IMR-90 (cell line): Measurements from ENCODE around the gene GNG11. TPM values are rescaled to one million over a fixed set of nuclear protein-coding genes. Genes with fewer than 3 reads are reported as not detected.
"Not testable (repeated sequence)": the region's sequence is repeated elsewhere in the genome, so short reads cannot be mapped to it uniquely, and the experiment has no call there.

ENCODE experiments used
- ATAC-seq: fragments of 200-7000 bp; cut with Tn5 transposase; 2 replicates; pipeline ENCODE4 v1.9.1; 2020; ENCODE audit warnings: low read depth, mild to moderate bottlenecking, moderate library complexity
- BruUV-seq: library from RNA; stranded (reverse); fragments of 400-500 nt; replicated peaks from 2 replicates; lab custom pipeline; 2021; lab: Mats Ljungman, UMichigan
- CTCF ChIA-PET: fragments of 300-600 bp; formaldehyde crosslinking; extraction: SDS; loops from one replicate; lab custom pipeline; 2021; ENCODE audit warnings: antibody characterized with exemption; lab: Yijun Ruan, JAX
- POLR2A ChIA-PET: fragments of 300-600 bp; sonication (Branson Sonifier 250); formaldehyde crosslinking; loops from one replicate; lab custom pipeline; 2022; ENCODE audit warnings: antibody characterized with exemption; ENCODE audit not compliant: unreplicated experiment; lab: Charles Lee
- DNase-seq: peaks from one replicate; pipeline ENCODE4 v3.0.0; 2013
- H2AFZ ChIP-seq: replicated peaks from 2 replicates; pipeline ENCODE3; 2013; ENCODE audit warnings: low read length, mild to moderate bottlenecking; ENCODE audit not compliant: poor library complexity
- H2AK5ac ChIP-seq: 2 replicates; pipeline ENCODE4 v1.6.1; 2013; ENCODE audit warnings: low read depth, low read length, inconsistent platforms
- H2AK9ac ChIP-seq: replicated peaks from 2 replicates; pipeline ENCODE3; 2013; ENCODE audit warnings: mild to moderate bottlenecking, low read depth, low read length, moderate library complexity; ENCODE audit not compliant: poor library complexity
- H2BK120ac ChIP-seq: 2 replicates; pipeline ENCODE4 v1.6.1; 2013; ENCODE audit warnings: low read depth, low read length, inconsistent platforms
- H2BK15ac ChIP-seq: 3 replicates; pipeline ENCODE4 v1.6.1; 2013; ENCODE audit warnings: low read depth, low read length, inconsistent platforms
- H2BK20ac ChIP-seq: 2 replicates; pipeline ENCODE4 v1.6.1; 2013; ENCODE audit warnings: low read depth, mild to moderate bottlenecking, inconsistent platforms, low read length, moderate library complexity
- H2BK5ac ChIP-seq: 2 replicates; pipeline ENCODE4 v1.6.1; 2013; ENCODE audit warnings: mild to moderate bottlenecking, low read depth, low read length, inconsistent platforms; ENCODE audit not compliant: poor library complexity, severe bottlenecking
- H3K14ac ChIP-seq: replicated peaks from 2 replicates; pipeline ENCODE4 v1.6.1; 2013; ENCODE audit warnings: low read depth, low read length, inconsistent platforms
- H3K18ac ChIP-seq: 2 replicates; pipeline ENCODE4 v1.6.1; 2013; ENCODE audit warnings: low read depth, low read length, control low read depth
- H3K23ac ChIP-seq: 2 replicates; pipeline ENCODE4 v1.6.1; 2013; ENCODE audit warnings: low read depth, low read length, inconsistent platforms
- H3K27ac ChIP-seq: 2 replicates; pipeline ENCODE4 v1.5.1; 2013; ENCODE audit warnings: mild to moderate bottlenecking, control low read depth, low read length; ENCODE audit not compliant: insufficient read depth
- H3K27me3 ChIP-seq: 2 replicates; pipeline ENCODE4 v1.6.1; 2013; ENCODE audit warnings: low read length; ENCODE audit not compliant: control insufficient read depth, insufficient read depth
- H3K36me3 ChIP-seq: 2 replicates; pipeline ENCODE4 v1.6.1; 2013; ENCODE audit warnings: low read length, mixed read lengths; ENCODE audit not compliant: control insufficient read depth, insufficient read depth
- H3K4ac ChIP-seq: 2 replicates; pipeline ENCODE4 v1.6.1; 2013; ENCODE audit warnings: low read depth, low read length, inconsistent platforms
- H3K4me1 ChIP-seq: 2 replicates; pipeline ENCODE4 v1.6.1; 2013; ENCODE audit warnings: low read length, mixed read lengths; ENCODE audit not compliant: control insufficient read depth, insufficient read depth
- H3K4me2 ChIP-seq: 2 replicates; pipeline ENCODE4 v1.6.1; 2013; ENCODE audit warnings: low read depth, mild to moderate bottlenecking, control low read depth, low read length, moderate library complexity
- H3K4me3 ChIP-seq: 2 replicates; pipeline ENCODE4 v1.5.1; 2013; ENCODE audit warnings: low read depth, mild to moderate bottlenecking, control low read depth, low read length, moderate library complexity; ENCODE audit not compliant: insufficient read depth
- H3K56ac ChIP-seq: 2 replicates; pipeline ENCODE4 v1.6.1; 2013; ENCODE audit warnings: low read length, inconsistent platforms; ENCODE audit not compliant: insufficient read depth; ENCODE audit errors: extremely low read depth
- H3K79me1 ChIP-seq, 2 experiments: 2 replicates each; pipeline ENCODE4 v1.6.1; 2013; ENCODE audit warnings: low read length in 2 of 2, inconsistent platforms in 1 of 2, low read depth in 1 of 2
- H3K9ac ChIP-seq: 2 replicates; pipeline ENCODE4 v1.6.1; 2013; ENCODE audit warnings: low read depth, low read length, control low read depth
- H3K9me1 ChIP-seq: 2 replicates; pipeline ENCODE4 v1.6.1; 2013; ENCODE audit warnings: low read length, inconsistent platforms; ENCODE audit not compliant: insufficient read depth
- H3K9me3 ChIP-seq: 2 replicates; pipeline ENCODE4 v1.6.1; 2013; ENCODE audit warnings: low read length; ENCODE audit not compliant: control insufficient read depth, insufficient read depth
- H4K20me1 ChIP-seq: 2 replicates; pipeline ENCODE4 v1.6.1; 2013; ENCODE audit warnings: low read length, inconsistent platforms; ENCODE audit not compliant: insufficient read depth
- H4K5ac ChIP-seq: 2 replicates; pipeline ENCODE4 v1.6.1; 2013; ENCODE audit warnings: mild to moderate bottlenecking, low read depth, low read length, control low read depth
- H4K8ac ChIP-seq, 2 experiments: 2 replicates each; pipeline ENCODE4 v1.6.1; 2013; ENCODE audit warnings: low read depth in 2 of 2, low read length in 2 of 2, control low read depth in 1 of 2, inconsistent platforms in 1 of 2
- H4K91ac ChIP-seq: 2 replicates; pipeline ENCODE4 v1.6.1; 2013; ENCODE audit warnings: low read depth, low read length, inconsistent platforms; ENCODE audit not compliant: insufficient read depth
- WGBS, 2 experiments: methylation state at CpG; one replicate each; pipeline versions ENCODE4 v1.1.5 to v1.1.7; 2013; ENCODE audit warnings: missing lambda C conversion rate in 2 of 2; ENCODE audit not compliant: insufficient read length in 1 of 2; ENCODE audit errors: extremely low coverage in 2 of 2; 5-methylcytosine and 5-hydroxymethylcytosine counted together
- dilution Hi-C: fragments of 300-500 bp; cut with HindIII; formaldehyde crosslinking; loops from one replicate; pipeline ENCODE4 v1.14.3; 2018; ENCODE audit warnings: low sequenced_read_pairs; ENCODE audit not compliant: unreplicated experiment
- in situ Hi-C: fragments of 300-500 bp; cut with MboI; formaldehyde crosslinking; loops from 3 replicates; pipeline ENCODE4 v1.14.3; 2019; ENCODE audit warnings: low sequenced_read_pairs, inconsistent platforms, mixed read lengths
- intact Hi-C: fragments of 100-400 bp; cut with micrococcal nuclease; formaldehyde crosslinking; loops from 2 replicates; pipeline ENCODE4 v1.10.0; 2022
- polyA plus RNA-seq, 3 experiments: library from polyadenylated mRNA; depleted of rRNA; stranded (reverse); fragments of >200 nt; gene quantifications; 2 replicates each; pipeline ENCODE4 v1.2.3, GENCODE V29; 2012; ENCODE audit warnings: low replicate concordance in 1 of 3
- total RNA-seq: library from RNA; depleted of rRNA; stranded (reverse); fragments of >200 nt; gene quantifications from 2 replicates; pipeline ENCODE4 v1.2.3, GENCODE V29; 2012

Gene GNG11
- total and polyA plus RNA-seq, 2 of the 4 experiments (the other 2 are of a cell fraction): 6.1 to 10.5 TPM

GRCh38 chr7:93915206-93915842 lies 6.2 kb upstream of the GNG11 start:
- H3K27me3 ChIP-seq, H3K27ac ChIP-seq, H3K4ac ChIP-seq, H3K9ac ChIP-seq, H4K20me1 ChIP-seq, H2BK120ac ChIP-seq, H3K79me1 ChIP-seq, H3K4me2 ChIP-seq, ATAC-seq, H3K9me3 ChIP-seq, dilution Hi-C loops, CTCF ChIA-PET, H2AK9ac ChIP-seq, H4K5ac ChIP-seq, H3K14ac ChIP-seq, H3K18ac ChIP-seq, H4K91ac ChIP-seq, BruUV-seq, H3K4me3 ChIP-seq, H3K4me1 ChIP-seq, H2AFZ ChIP-seq, intact Hi-C loops, H3K36me3 ChIP-seq, H4K8ac ChIP-seq, DNase-seq, H3K56ac ChIP-seq, H3K9me1 ChIP-seq, H2BK15ac ChIP-seq, H2BK5ac ChIP-seq, H2AK5ac ChIP-seq, H3K23ac ChIP-seq: not testable (repeated sequence)
- H2BK20ac ChIP-seq: 0 out of 2 replicates have a peak overlapping the region, but pooled peaks have one; percentile 53
- POLR2A ChIA-PET: interaction anchor here (0.6 kb wide), 1 partner anchor 70 kb away, joined by 5 read pairs; no protein-coding TSS in a partner anchor
- in situ Hi-C loops: loop anchor here (25.0 kb wide), 1 partner anchor 522 kb away; no protein-coding TSS in a partner anchor
- WGBS, 2 experiments: no CpG with 5 or more reads among the region's 3 CpGs

GRCh38 chr7:93915888-93916287 lies 5.6 kb upstream of the GNG11 start:
- H3K56ac ChIP-seq, H3K18ac ChIP-seq, POLR2A ChIA-PET, H3K9me1 ChIP-seq, H3K79me1 ChIP-seq, ATAC-seq, H2BK5ac ChIP-seq, H4K91ac ChIP-seq, H4K8ac ChIP-seq, H3K36me3 ChIP-seq, H3K23ac ChIP-seq, dilution Hi-C loops, DNase-seq, H2BK20ac ChIP-seq, H2AK9ac ChIP-seq, CTCF ChIA-PET, H3K4me1 ChIP-seq, H2AFZ ChIP-seq, H3K4me2 ChIP-seq, H3K4ac ChIP-seq, H3K27ac ChIP-seq, H3K9me3 ChIP-seq, H4K20me1 ChIP-seq, H2AK5ac ChIP-seq, H3K27me3 ChIP-seq, BruUV-seq, H2BK15ac ChIP-seq, H4K5ac ChIP-seq, H3K9ac ChIP-seq, H3K14ac ChIP-seq, H2BK120ac ChIP-seq, H3K4me3 ChIP-seq, intact Hi-C loops: not testable (repeated sequence)
- in situ Hi-C loops: loop anchor here (25.0 kb wide), 1 partner anchor 521 kb away; no protein-coding TSS in a partner anchor
